ENCODE results near the gene SLC28A2. TPM values are rescaled to one million over a fixed set of nuclear protein-coding genes. Genes with fewer than 3 reads are reported as not detected.

Gene SLC28A2
- total RNA-seq: not detected

- Histone ChIP-seq H3K9me3 (no peaks in the 10 kb centered on the region), H3K4me3 (no peak within 1 kb of the TSS), H3K27ac (no peak within 1 kb of the TSS), H3K27me3 (no peaks in the 10 kb centered on the region), H3K36me3 (no peaks in the 10 kb centered on the region), H3K4me1 (no peaks in the 10 kb centered on the region)
- no peak for TF ChIP-seq CTCF (IDR thresholded peaks at IDR 0.05)
- TF ChIP-seq EP300 (IDR thresholded peaks at IDR 0.05): no peak
- no peak for TF ChIP-seq POLR2A (IDR thresholded peaks at IDR 0.05)
- no peak for TF ChIP-seq POLR2AphosphoS5 (IDR thresholded peaks at IDR 0.05)
- WGBS: 95% methylated on average over 15 of the region's 15 CpGs
- DNase-seq (ENCODE audit: low spot score in 2 of 2): no peak
These were observed at the start of gene SLC28A2 for GRCh38 chr15:45251888-45252287. Gene SLC28A2 (plus strand): TSS chr15:45252234. CDS start chr15:45253216, 982 bp downstream.

- no peak for TF ChIP-seq POLR2AphosphoS5 (IDR thresholded peaks at IDR 0.05)
- TF ChIP-seq POLR2A (IDR thresholded peaks at IDR 0.05): no peak
- TF ChIP-seq EP300 (IDR thresholded peaks at IDR 0.05): no peak
- TF ChIP-seq CTCF (IDR thresholded peaks at IDR 0.05): no peak
- Histone ChIP-seq H3K36me3 (no peaks in the 10 kb centered on the region), H3K27ac (no peak overlapping the region), H3K9me3 (no peaks in the 10 kb centered on the region), H3K4me1 (peaks cover 8% of the 10 kb centered on the region), H3K4me3 (no peak overlapping the region), H3K27me3 (no peaks in the 10 kb centered on the region)
- 33% methylated on average over 4 of the region's 4 CpGs for WGBS
- DNase-seq (ENCODE audit: low spot score in 2 of 2): no peak
These were observed 48.9 kb upstream of the SLC28A2 start for GRCh38 chr15:45203182-45203581.

- no peak for DNase-seq (ENCODE audit: low spot score in 2 of 2)
- no peak overlapping the region for H3K27ac ChIP-seq
- 4% methylated on average over 2 of the region's 2 CpGs for WGBS
- no peak overlapping the region for H3K4me3 ChIP-seq
- TF ChIP-seq POLR2AphosphoS5 (IDR thresholded peaks at IDR 0.05): no peak
- TF ChIP-seq POLR2A (IDR thresholded peaks at IDR 0.05): no peak
- TF ChIP-seq CTCF (IDR thresholded peaks at IDR 0.05): peak; percentile 45 to 81
- TF ChIP-seq EP300 (IDR thresholded peaks at IDR 0.05): no peak
- H3K9me3 ChIP-seq: no peaks in the 10 kb centered on the region
- H3K27me3 ChIP-seq: no peaks in the 10 kb centered on the region
- H3K36me3 ChIP-seq: no peaks in the 10 kb centered on the region
- H3K4me1 ChIP-seq: no peaks in the 10 kb centered on the region
These were observed 46.8 kb upstream of the SLC28A2 start for GRCh38 chr15:45205192-45205591.

GRCh38 chr15:45212493-45212892, 39.5 kb upstream of the SLC28A2 start:
- no peak for DNase-seq (ENCODE audit: low spot score in 2 of 2)
- Histone ChIP-seq H3K27ac (no peak overlapping the region), H3K9me3 (no peaks in the 10 kb centered on the region), H3K4me3 (no peak overlapping the region), H3K36me3 (no peaks in the 10 kb centered on the region), H3K27me3 (no peaks in the 10 kb centered on the region), H3K4me1 (no peaks in the 10 kb centered on the region)
- TF ChIP-seq EP300 (IDR thresholded peaks at IDR 0.05) (no peak), POLR2A (IDR thresholded peaks at IDR 0.05) (no peak), POLR2AphosphoS5 (IDR thresholded peaks at IDR 0.05) (no peak), CTCF (IDR thresholded peaks at IDR 0.05) (no peak)
- WGBS: 70% methylated on average over 1 of the region's 1 CpG

GRCh38 chr15:45221053-45221599, 30.9 kb upstream of the SLC28A2 start:
- Histone ChIP-seq H3K27me3 (peaks cover 6% of the 10 kb centered on the region), H3K4me3 (no peak overlapping the region), H3K27ac (no peak overlapping the region), H3K4me1 (no peaks in the 10 kb centered on the region), H3K36me3 (no peaks in the 10 kb centered on the region), H3K9me3 (no peaks in the 10 kb centered on the region)
- TF ChIP-seq POLR2AphosphoS5 (IDR thresholded peaks at IDR 0.05) (no peak), EP300 (IDR thresholded peaks at IDR 0.05) (no peak), POLR2A (IDR thresholded peaks at IDR 0.05) (no peak), CTCF (IDR thresholded peaks at IDR 0.05) (no peak)
- WGBS: 97% methylated on average over 2 of the region's 2 CpGs
- no peak for DNase-seq (ENCODE audit: low spot score in 2 of 2)
